HG02884 (cell line): ENCODE measurements around the gene TCEAL2.
"Not testable (repeated sequence)": the region's sequence is repeated elsewhere in the genome, so short reads cannot be mapped to it uniquely, and the experiment has no call there.

ENCODE experiments used
- ATAC-seq: cut with Tn5 transposase; IDR thresholded peaks from one replicate; pipeline ENCODE4 v1.9.1; 2021; ENCODE audit warnings: mild to moderate bottlenecking, moderate library complexity; ENCODE audit not compliant: unreplicated experiment

Gene TCEAL2

GRCh38 chrX:102125436-102125835, at the start of gene TCEAL2:
TCEAL2 (plus strand) TSS chrX:102125679; CDS start chrX:102126831, 1,152 bp downstream.
- ATAC-seq, result not testable (repeated sequence)

- no peak for ATAC-seq
Measured at GRCh38 chrX:102077426-102077825, 48.1 kb upstream of the TCEAL2 start.

- ATAC-seq, result no peak
Measured at GRCh38 chrX:102085706-102086105, 39.8 kb upstream of the TCEAL2 start.

- ATAC-seq, result no peak
Measured at GRCh38 chrX:102113367-102113766, 12.1 kb upstream of the TCEAL2 start.

GRCh38 chrX:102115748-102116147, 9.7 kb upstream of the TCEAL2 start:
- no peak for ATAC-seq

- ATAC-seq, result not testable (repeated sequence)
Measured at GRCh38 chrX:102125014-102125413, 465 bp upstream of the TCEAL2 start.

- ATAC-seq, result not testable (repeated sequence)
Measured at GRCh38 chrX:102126080-102126818, 770 bp downstream of the TCEAL2 start.

GRCh38 chrX:102126863-102127262, 1.4 kb downstream of the TCEAL2 start:
- ATAC-seq, result no peak

GRCh38 chrX:102129473-102129872, 4.0 kb downstream of the TCEAL2 start:
- ATAC-seq, result no peak

- no peak for ATAC-seq
Measured at GRCh38 chrX:102138064-102138463, 12.6 kb downstream of the TCEAL2 start.

GRCh38 chrX:102140876-102141275, 15.4 kb downstream of the TCEAL2 start:
- ATAC-seq, result not testable (repeated sequence)

- ATAC-seq, result not testable (repeated sequence)
Measured at GRCh38 chrX:102141631-102142030, 16.2 kb downstream of the TCEAL2 start.

- not testable (repeated sequence) for ATAC-seq
Measured at GRCh38 chrX:102142274-102142673, 16.8 kb downstream of the TCEAL2 start, which contains the start of gene TCEAL6. TCEAL6 (minus strand) TSS chrX:102142481.

GRCh38 chrX:102154218-102154860, 28.9 kb downstream of the TCEAL2 start:
- no peak for ATAC-seq

GRCh38 chrX:102154900-102155805, 29.7 kb downstream of the TCEAL2 start:
- ATAC-seq, result peak; percentile 33

- ATAC-seq, result peak; percentile 81
Measured at GRCh38 chrX:102155806-102156179, 30.3 kb downstream of the TCEAL2 start, which contains the start of gene BEX5. BEX5 (minus strand) TSS chrX:102155977; CDS start chrX:102154265, 1,712 bp downstream.
